Right cardiac atrium (tissue), 5 donors: Measurements from ENCODE around the gene HOGA1. TPM values are rescaled to one million over a fixed set of nuclear protein-coding genes. Genes with fewer than 3 reads are reported as not detected.

ENCODE experiments used
- ATAC-seq, 2 donors: fragments of 200-7000 bp; cut with Tn5 transposase; one replicate each; pipeline versions ENCODE4 v1.8.0 to v1.9.1; 2020; ENCODE audit warnings: moderate library complexity in 2 of 2, mild to moderate bottlenecking in 1 of 2
- DNase-seq, 3 donors: peaks; one replicate each; pipeline ENCODE4 v3.0.0-alpha.2; 2020
- H3K27ac ChIP-seq: one replicate; pipeline ENCODE4 v1.5.1; 2013; ENCODE audit warnings: mild to moderate bottlenecking, low read length, control low read depth, moderate library complexity
- H3K27me3 ChIP-seq: one replicate; pipeline ENCODE4 v1.6.1; 2013; ENCODE audit not compliant: control insufficient read depth, insufficient read depth
- H3K4me1 ChIP-seq: one replicate; pipeline ENCODE4 v1.6.1; 2013; ENCODE audit warnings: low read length; ENCODE audit not compliant: control insufficient read depth, insufficient read depth
- H3K4me3 ChIP-seq: one replicate; pipeline ENCODE4 v1.5.1; 2013; ENCODE audit warnings: low read length, control low read depth
- H3K9me3 ChIP-seq: one replicate; pipeline ENCODE4 v1.6.1; 2013; ENCODE audit warnings: low read length; ENCODE audit not compliant: control insufficient read depth
- WGBS: extraction: QIAGEN DNeasy Blood & Tissue Kit; methylation state at CpG from one replicate; pipeline ENCODE4 v1.1.7; 2013; 5-methylcytosine and 5-hydroxymethylcytosine counted together
- intact Hi-C, 4 donors: fragments of 100-400 bp; cut with DNase I; formaldehyde crosslinking; loops; one replicate each; pipeline versions ENCODE4 v1.11.0 to v1.14.0; 2022 to 2023
- polyA plus RNA-seq: library from polyadenylated mRNA; stranded (reverse); fragments of 200-250 nt; gene quantifications from one replicate; pipeline ENCODE4 v1.2.3, GENCODE V29; 2013
- total RNA-seq, 4 donors: library from RNA; stranded (reverse); fragmentation: NEBNext Ultra II Directional; extraction: Animal tissue kit (Norgen Biotek cat#: 25700); gene quantifications; one replicate each; pipeline ENCODE4 v1.2.1, GENCODE V29; 2021
- donor health status: healthy with polysubstance abuse.
- donor health status: DM: no; HTN: yes; CAD: no.
- donor health status: DM: no; HTN: no; CAD: no.
- donor health status: DM: no; HTN: yes; CAD: no; lungs with severe emphysema.
- donor health status: DM: yes; HTN: yes; CAD: no.

HOGA1 gene
- total and polyA plus RNA-seq, 5 donors, result 4.4 to 15.0 (median 12.6) TPM

- H3K27ac ChIP-seq, result peak overlapping the region; percentile 100
- no peaks in the 10 kb centered on the region for H3K27me3 ChIP-seq
- no peaks in the 10 kb centered on the region for H3K9me3 ChIP-seq
- WGBS, result 34% methylated on average over 10 of the region's 10 CpGs
- intact Hi-C loops, result no loop called here
- DNase-seq (peak in 2 of 3 donors; percentile 62 to 67), ATAC-seq (peak; percentile 94 to 97)
- no peak overlapping the region for H3K4me3 ChIP-seq
- peaks cover 6% of the 10 kb centered on the region for H3K4me1 ChIP-seq
Measured at GRCh38 chr10:97596101-97597082, 12.2 kb downstream of the HOGA1 start.

- no peak for ATAC-seq
- WGBS, result 96% methylated on average over 2 of the region's 2 CpGs
- intact Hi-C loops, result no loop called here
- Histone ChIP-seq H3K4me1 (peaks cover 6% of the 10 kb centered on the region), H3K27ac (peak overlapping the region; percentile 84), H3K27me3 (no peaks in the 10 kb centered on the region), H3K9me3 (no peaks in the 10 kb centered on the region), H3K4me3 (no peak overlapping the region)
- no peak for DNase-seq
Measured at GRCh38 chr10:97597778-97598177, 13.6 kb downstream of the HOGA1 start.

GRCh38 chr10:97598407-97599271, 14.4 kb downstream of the HOGA1 start:
- WGBS, result 90% methylated on average over 19 of the region's 19 CpGs
- no peak for DNase-seq
- Histone ChIP-seq H3K9me3 (no peaks in the 10 kb centered on the region), H3K4me1 (peaks cover 4% of the 10 kb centered on the region), H3K27me3 (no peaks in the 10 kb centered on the region), H3K27ac (peak overlapping the region; percentile 7), H3K4me3 (no peak overlapping the region)
- ATAC-seq, result no peak
- intact Hi-C loops, result no loop called here

GRCh38 chr10:97599272-97599619, 15.1 kb downstream of the HOGA1 start:
- WGBS, result 82% methylated on average over 6 of the region's 6 CpGs
- DNase-seq (no peak), ATAC-seq (no peak)
- Histone ChIP-seq H3K27ac (no peak overlapping the region), H3K9me3 (no peaks in the 10 kb centered on the region), H3K4me3 (no peak overlapping the region), H3K4me1 (peaks cover 4% of the 10 kb centered on the region), H3K27me3 (no peaks in the 10 kb centered on the region)
- intact Hi-C loops, result no loop called here

GRCh38 chr10:97600616-97601015, 16.4 kb downstream of the HOGA1 start:
- no peak overlapping the region for H3K4me3 ChIP-seq
- no peaks in the 10 kb centered on the region for H3K9me3 ChIP-seq
- DNase-seq, result no peak
- ATAC-seq, result no peak
- H3K27ac ChIP-seq, result peak overlapping the region; percentile 76
- H3K27me3 ChIP-seq, result no peaks in the 10 kb centered on the region
- WGBS, result 74% methylated on average over 1 of the region's 1 CpG
- intact Hi-C loops, result no loop called here
- peaks cover 4% of the 10 kb centered on the region for H3K4me1 ChIP-seq

- 63% methylated on average over 21 of the region's 21 CpGs for WGBS
- Histone ChIP-seq H3K27ac (peak overlapping the region; percentile 76), H3K27me3 (no peaks in the 10 kb centered on the region), H3K4me3 (no peak overlapping the region), H3K4me1 (no peaks in the 10 kb centered on the region), H3K9me3 (no peaks in the 10 kb centered on the region)
- ATAC-seq, result peak; percentile 56 to 70
- peak in 2 of 3 donors; percentile 80 to 81 for DNase-seq
- intact Hi-C loops, result no loop called here
Measured at GRCh38 chr10:97601268-97602215, 17.4 kb downstream of the HOGA1 start.

GRCh38 chr10:97607095-97607636, 23.0 kb downstream of the HOGA1 start:
- peak overlapping the region; percentile 12 for H3K27ac ChIP-seq
- intact Hi-C loops, result no loop called here
- no peak overlapping the region for H3K4me3 ChIP-seq
- H3K4me1 ChIP-seq, result peaks cover 3% of the 10 kb centered on the region
- WGBS, result 88% methylated on average over 5 of the region's 5 CpGs
- no peaks in the 10 kb centered on the region for H3K9me3 ChIP-seq
- H3K27me3 ChIP-seq, result no peaks in the 10 kb centered on the region
- ATAC-seq (no peak), DNase-seq (no peak)

- H3K4me1 ChIP-seq, result peaks cover 3% of the 10 kb centered on the region
- 50% methylated on average over 13 of the region's 13 CpGs for WGBS
- peak overlapping the region; percentile 93 for H3K27ac ChIP-seq
- intact Hi-C loops, result no loop called here
- DNase-seq (peak; percentile 66 to 85 (median 82)), ATAC-seq (peak; percentile 85 to 89)
- no peaks in the 10 kb centered on the region for H3K9me3 ChIP-seq
- H3K4me3 ChIP-seq, result no peak overlapping the region
- no peaks in the 10 kb centered on the region for H3K27me3 ChIP-seq
Measured at GRCh38 chr10:97608991-97609561, 24.9 kb downstream of the HOGA1 start.

- intact Hi-C loops, result loop anchor here in 1 of 4 donors (5.0 to 10.0 kb wide), 2 partner anchors 39 to 207 kb away; partner anchors contain the start of genes ANKRD2 and RRP12
- peak overlapping the region; percentile 89 for H3K27ac ChIP-seq
- ATAC-seq (no peak), DNase-seq (no peak)
- 79% methylated on average over 12 of the region's 12 CpGs for WGBS
- H3K4me1 ChIP-seq, result peaks cover 3% of the 10 kb centered on the region
- H3K9me3 ChIP-seq, result no peaks in the 10 kb centered on the region
- H3K27me3 ChIP-seq, result no peaks in the 10 kb centered on the region
- H3K4me3 ChIP-seq, result no peak overlapping the region
Measured at GRCh38 chr10:97611473-97611872, 27.3 kb downstream of the HOGA1 start.
